Activated naive CD4-positive, alpha-beta T cell treated with anti-CD3 and anti-CD28 coated beads, Interleukin-2, amount 10 ng/mL, durations not matched to agents 7 days and 5 days (primary cell): ENCODE data around the gene E2F3.

Experiments
- CTCF ChIA-PET: fragments of 350-600 bp; sonication (Branson Sonifier 250); formaldehyde crosslinking; loops from one replicate; lab custom pipeline; 2021; ENCODE audit warnings: antibody characterized with exemption; lab: Charles Lee
- DNase-seq: peaks from one replicate; pipeline ENCODE4 v3.0.0-alpha.2; 2020
- H3K27ac Mint-ChIP-seq: one replicate; pipeline ENCODE4 v1.8.0; 2021; ENCODE audit warnings: mild to moderate bottlenecking, moderate library complexity, mixed read lengths
- H3K27me3 Mint-ChIP-seq: one replicate; pipeline ENCODE4 v1.8.0; 2021; ENCODE audit warnings: mild to moderate bottlenecking, mixed read lengths
- H3K36me3 Mint-ChIP-seq: one replicate; pipeline ENCODE4 v1.8.0; 2021; ENCODE audit warnings: mixed read lengths
- H3K4me1 Mint-ChIP-seq: one replicate; pipeline ENCODE4 v1.8.0; 2021; ENCODE audit warnings: mixed read lengths
- H3K4me3 Mint-ChIP-seq: one replicate; pipeline ENCODE4 v1.8.0; 2021; ENCODE audit warnings: mild to moderate bottlenecking, moderate library complexity, mixed read lengths
- H3K9me3 Mint-ChIP-seq: one replicate; pipeline ENCODE4 v1.8.0; 2021; ENCODE audit warnings: mixed read lengths

E2F3 gene

GRCh38 chr6:20433321-20433720, 31.6 kb downstream of the E2F3 start:
- CTCF ChIA-PET, result no interaction called here
- H3K36me3 Mint-ChIP-seq, result peaks cover 64% of the 10 kb centered on the region

GRCh38 chr6:20433929-20434328, 32.2 kb downstream of the E2F3 start:
- H3K27me3 Mint-ChIP-seq, result no peaks in the 10 kb centered on the region
- no peak for DNase-seq
- no peak overlapping the region for H3K27ac Mint-ChIP-seq
- H3K4me1 Mint-ChIP-seq, result no peaks in the 10 kb centered on the region
- H3K9me3 Mint-ChIP-seq, result no peaks in the 10 kb centered on the region
- CTCF ChIA-PET, result no interaction called here
- peaks cover 67% of the 10 kb centered on the region for H3K36me3 Mint-ChIP-seq
- no peak overlapping the region for H3K4me3 Mint-ChIP-seq

More at GRCh38 chr6:20433321-20433720, 31.6 kb downstream of the E2F3 start:
- no peaks in the 10 kb centered on the region for H3K9me3 Mint-ChIP-seq
- no peak for DNase-seq
- no peaks in the 10 kb centered on the region for H3K27me3 Mint-ChIP-seq
- no peak overlapping the region for H3K4me3 Mint-ChIP-seq
- no peak overlapping the region for H3K27ac Mint-ChIP-seq
- no peaks in the 10 kb centered on the region for H3K4me1 Mint-ChIP-seq

GRCh38 chr6:20434766-20435165, 33.1 kb downstream of the E2F3 start:
- Mint-ChIP-seq H3K27me3 (no peaks in the 10 kb centered on the region), H3K4me3 (no peak overlapping the region), H3K4me1 (no peaks in the 10 kb centered on the region), H3K36me3 (peaks cover 67% of the 10 kb centered on the region), H3K27ac (no peak overlapping the region), H3K9me3 (peaks cover 1% of the 10 kb centered on the region)
- no peak for DNase-seq
- CTCF ChIA-PET, result no interaction called here

GRCh38 chr6:20436719-20437118, 35.0 kb downstream of the E2F3 start:
- Mint-ChIP-seq H3K27me3 (no peaks in the 10 kb centered on the region), H3K4me1 (no peaks in the 10 kb centered on the region), H3K27ac (no peak overlapping the region), H3K9me3 (peaks cover 4% of the 10 kb centered on the region), H3K36me3 (peaks cover 70% of the 10 kb centered on the region), H3K4me3 (no peak overlapping the region)
- no peak for DNase-seq
- CTCF ChIA-PET, result no interaction called here

- Mint-ChIP-seq H3K4me3 (no peak overlapping the region), H3K9me3 (peaks cover 4% of the 10 kb centered on the region), H3K27ac (no peak overlapping the region), H3K27me3 (no peaks in the 10 kb centered on the region), H3K4me1 (no peaks in the 10 kb centered on the region), H3K36me3 (peaks cover 64% of the 10 kb centered on the region)
- CTCF ChIA-PET, result no interaction called here
- DNase-seq, result no peak
Measured at GRCh38 chr6:20437639-20438038, 36.0 kb downstream of the E2F3 start.

- Mint-ChIP-seq H3K4me1 (no peaks in the 10 kb centered on the region), H3K36me3 (peaks cover 67% of the 10 kb centered on the region), H3K27ac (no peak overlapping the region), H3K27me3 (no peaks in the 10 kb centered on the region), H3K9me3 (peaks cover 4% of the 10 kb centered on the region), H3K4me3 (no peak overlapping the region)
- DNase-seq, result no peak
- CTCF ChIA-PET, result no interaction called here
Measured at GRCh38 chr6:20438462-20439070, 36.9 kb downstream of the E2F3 start.

- DNase-seq, result no peak
- Mint-ChIP-seq H3K4me1 (no peaks in the 10 kb centered on the region), H3K9me3 (peaks cover 4% of the 10 kb centered on the region), H3K4me3 (no peak overlapping the region), H3K27ac (no peak overlapping the region), H3K27me3 (no peaks in the 10 kb centered on the region), H3K36me3 (peaks cover 64% of the 10 kb centered on the region)
- CTCF ChIA-PET, result no interaction called here
Measured at GRCh38 chr6:20439558-20439957, 37.9 kb downstream of the E2F3 start.

GRCh38 chr6:20440296-20440695, 38.6 kb downstream of the E2F3 start:
- H3K9me3 Mint-ChIP-seq, result peaks cover 4% of the 10 kb centered on the region
- no peaks in the 10 kb centered on the region for H3K4me1 Mint-ChIP-seq
- H3K27ac Mint-ChIP-seq, result no peak overlapping the region
- CTCF ChIA-PET, result no interaction called here
- DNase-seq, result no peak
- H3K27me3 Mint-ChIP-seq, result no peaks in the 10 kb centered on the region
- H3K4me3 Mint-ChIP-seq, result no peak overlapping the region
- peaks cover 64% of the 10 kb centered on the region for H3K36me3 Mint-ChIP-seq

GRCh38 chr6:20441236-20441635, 39.6 kb downstream of the E2F3 start:
- Mint-ChIP-seq H3K27ac (no peak overlapping the region), H3K4me3 (no peak overlapping the region), H3K4me1 (peaks cover 2% of the 10 kb centered on the region), H3K27me3 (no peaks in the 10 kb centered on the region), H3K36me3 (peaks cover 63% of the 10 kb centered on the region), H3K9me3 (peaks cover 4% of the 10 kb centered on the region)
- CTCF ChIA-PET, result no interaction called here
- DNase-seq, result no peak

- CTCF ChIA-PET, result no interaction called here
- H3K4me1 Mint-ChIP-seq, result peaks cover 2% of the 10 kb centered on the region
- no peaks in the 10 kb centered on the region for H3K27me3 Mint-ChIP-seq
- DNase-seq, result no peak
- H3K36me3 Mint-ChIP-seq, result peaks cover 60% of the 10 kb centered on the region
- no peak overlapping the region for H3K4me3 Mint-ChIP-seq
- peaks cover 4% of the 10 kb centered on the region for H3K9me3 Mint-ChIP-seq
- no peak overlapping the region for H3K27ac Mint-ChIP-seq
Measured at GRCh38 chr6:20441921-20442320, 40.2 kb downstream of the E2F3 start.

- Mint-ChIP-seq H3K27ac (no peak overlapping the region), H3K9me3 (peaks cover 2% of the 10 kb centered on the region), H3K4me3 (no peak overlapping the region), H3K27me3 (no peaks in the 10 kb centered on the region), H3K36me3 (peaks cover 51% of the 10 kb centered on the region), H3K4me1 (peaks cover 11% of the 10 kb centered on the region)
- no peak for DNase-seq
- CTCF ChIA-PET, result no interaction called here
Measured at GRCh38 chr6:20444786-20445271, 43.1 kb downstream of the E2F3 start.

GRCh38 chr6:20447157-20447556, 45.5 kb downstream of the E2F3 start:
- no peaks in the 10 kb centered on the region for H3K9me3 Mint-ChIP-seq
- H3K27me3 Mint-ChIP-seq, result no peaks in the 10 kb centered on the region
- no peak for DNase-seq
- H3K4me3 Mint-ChIP-seq, result no peak overlapping the region
- peaks cover 20% of the 10 kb centered on the region for H3K4me1 Mint-ChIP-seq
- CTCF ChIA-PET, result no interaction called here
- no peak overlapping the region for H3K27ac Mint-ChIP-seq
- peaks cover 50% of the 10 kb centered on the region for H3K36me3 Mint-ChIP-seq

GRCh38 chr6:20447581-20448132, 46.0 kb downstream of the E2F3 start:
- H3K9me3 Mint-ChIP-seq, result no peaks in the 10 kb centered on the region

GRCh38 chr6:20448828-20449227, 47.1 kb downstream of the E2F3 start:
- Mint-ChIP-seq H3K27ac (no peak overlapping the region), H3K4me3 (no peak overlapping the region), H3K9me3 (no peaks in the 10 kb centered on the region), H3K36me3 (peaks cover 46% of the 10 kb centered on the region), H3K4me1 (peaks cover 25% of the 10 kb centered on the region), H3K27me3 (no peaks in the 10 kb centered on the region)
- no peak for DNase-seq
- CTCF ChIA-PET, result interaction anchor here (1.1 kb wide), 1 partner anchor 44 kb away, joined by 5 read pairs; no protein-coding TSS in a partner anchor

More at GRCh38 chr6:20447581-20448132, 46.0 kb downstream of the E2F3 start:
- Mint-ChIP-seq H3K27ac (peak overlapping the region; percentile 19), H3K36me3 (peaks cover 48% of the 10 kb centered on the region), H3K27me3 (no peaks in the 10 kb centered on the region), H3K4me3 (no peak overlapping the region), H3K4me1 (peaks cover 20% of the 10 kb centered on the region)
- CTCF ChIA-PET, result no interaction called here
- no peak for DNase-seq

- Mint-ChIP-seq H3K36me3 (peaks cover 53% of the 10 kb centered on the region), H3K4me1 (peaks cover 26% of the 10 kb centered on the region), H3K27ac (no peak overlapping the region), H3K27me3 (no peaks in the 10 kb centered on the region), H3K4me3 (no peak overlapping the region), H3K9me3 (no peaks in the 10 kb centered on the region)
- CTCF ChIA-PET, result interaction anchor here (0.6 to 1.2 kb wide), 2 partner anchors 9 to 50 kb away, joined by 3 to 4 read pairs; no protein-coding TSS in a partner anchor
- peak; percentile 23 for DNase-seq
Measured at GRCh38 chr6:20454204-20454824, 52.6 kb downstream of the E2F3 start.
